ENCODE data around the gene GABRA5. TPM values are rescaled to one million over a fixed set of nuclear protein-coding genes. Genes with fewer than 3 reads are reported as not detected.

The GABRA5 gene
- total and polyA plus RNA-seq, 7 donors, result 1.1 TPM; not detected in 6

DNA sequence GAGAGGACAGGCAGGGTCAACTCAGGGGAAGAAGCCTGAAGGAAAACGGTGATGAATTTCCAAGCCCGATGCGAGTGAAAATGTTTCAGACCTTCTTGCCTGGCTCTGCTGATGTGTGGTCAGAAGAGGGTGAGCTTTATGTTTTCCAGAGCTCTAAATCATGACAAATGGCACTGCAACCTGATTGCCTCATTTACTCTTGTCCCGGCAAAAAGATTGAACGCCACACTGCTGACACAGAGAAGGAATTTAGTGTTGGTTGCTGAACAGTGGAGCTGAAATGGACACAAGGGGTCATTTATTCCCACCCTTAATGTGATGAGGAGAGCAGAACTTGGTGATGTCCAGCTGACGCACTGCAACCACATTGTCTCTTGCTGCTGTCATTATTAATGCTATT lies 68.0 kb downstream of the GABRA5 start:
- Histone ChIP-seq H3K27ac (no peak overlapping the region), H3K36me3 (no peaks in the 10 kb centered on the region), H3K27me3 (no peaks in the 10 kb centered on the region), H3K4me3 (no peak overlapping the region), H3K4me1 (no peaks in the 10 kb centered on the region), H3K9me3 (no peaks in the 10 kb centered on the region)
- TF ChIP-seq, protein P1, sequence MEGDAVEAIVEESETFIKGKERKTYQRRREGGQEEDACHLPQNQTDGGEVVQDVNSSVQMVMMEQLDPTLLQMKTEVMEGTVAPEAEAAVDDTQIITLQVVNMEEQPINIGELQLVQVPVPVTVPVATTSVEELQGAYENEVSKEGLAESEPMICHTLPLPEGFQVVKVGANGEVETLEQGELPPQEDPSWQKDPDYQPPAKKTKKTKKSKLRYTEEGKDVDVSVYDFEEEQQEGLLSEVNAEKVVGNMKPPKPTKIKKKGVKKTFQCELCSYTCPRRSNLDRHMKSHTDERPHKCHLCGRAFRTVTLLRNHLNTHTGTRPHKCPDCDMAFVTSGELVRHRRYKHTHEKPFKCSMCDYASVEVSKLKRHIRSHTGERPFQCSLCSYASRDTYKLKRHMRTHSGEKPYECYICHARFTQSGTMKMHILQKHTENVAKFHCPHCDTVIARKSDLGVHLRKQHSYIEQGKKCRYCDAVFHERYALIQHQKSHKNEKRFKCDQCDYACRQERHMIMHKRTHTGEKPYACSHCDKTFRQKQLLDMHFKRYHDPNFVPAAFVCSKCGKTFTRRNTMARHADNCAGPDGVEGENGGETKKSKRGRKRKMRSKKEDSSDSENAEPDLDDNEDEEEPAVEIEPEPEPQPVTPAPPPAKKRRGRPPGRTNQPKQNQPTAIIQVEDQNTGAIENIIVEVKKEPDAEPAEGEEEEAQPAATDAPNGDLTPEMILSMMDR (IDR thresholded peaks at IDR 0.05), result no peak
- no peak for TF ChIP-seq POLR2AphosphoS5 (IDR thresholded peaks at IDR 0.05)
- no peak for TF ChIP-seq EP300 (IDR thresholded peaks at IDR 0.05)
- TF ChIP-seq POLR2A (IDR thresholded peaks at IDR 0.05), result no peak
- intact Hi-C loops (cut with DNase I), result no loop called here
- 86 to 92% methylated on average over 6 of the region's 6 CpGs for WGBS, 2 donors
- no peak for DNase-seq

DNA sequence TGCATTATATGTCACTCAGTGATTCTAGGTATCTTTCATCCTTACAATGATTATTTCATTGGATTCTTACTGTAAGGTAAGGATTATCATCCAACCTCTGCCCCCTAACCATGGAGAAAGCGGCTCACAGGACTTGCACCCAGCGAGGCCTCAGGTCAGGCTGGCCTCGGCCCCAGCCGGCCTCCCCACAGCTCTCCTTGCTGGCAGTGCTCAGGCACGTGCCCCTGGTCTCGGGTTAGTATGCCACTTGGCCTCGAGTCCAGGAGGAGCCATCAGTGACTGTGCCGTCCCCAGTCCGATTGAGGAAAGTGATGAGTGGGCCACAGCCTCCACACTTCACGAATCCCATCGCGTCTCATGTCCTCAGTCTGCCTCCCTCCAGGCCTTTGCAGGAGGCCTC lies 68.5 kb downstream of the GABRA5 start:
- Histone ChIP-seq H3K4me3 (no peak overlapping the region), H3K9me3 (no peaks in the 10 kb centered on the region), H3K4me1 (no peaks in the 10 kb centered on the region), H3K36me3 (no peaks in the 10 kb centered on the region), H3K27me3 (no peaks in the 10 kb centered on the region), H3K27ac (no peak overlapping the region)
- intact Hi-C loops (cut with DNase I), result no loop called here
- WGBS, 2 donors, result 88 to 91% methylated on average over 12 of the region's 12 CpGs
- DNase-seq, result no peak
- TF ChIP-seq EP300 (IDR thresholded peaks at IDR 0.05), result no peak
- TF ChIP-seq POLR2AphosphoS5 (IDR thresholded peaks at IDR 0.05), result no peak
- TF ChIP-seq POLR2A (IDR thresholded peaks at IDR 0.05), result no peak
- TF ChIP-seq, protein P1 (IDR thresholded peaks at IDR 0.05), result no peak

DNA sequence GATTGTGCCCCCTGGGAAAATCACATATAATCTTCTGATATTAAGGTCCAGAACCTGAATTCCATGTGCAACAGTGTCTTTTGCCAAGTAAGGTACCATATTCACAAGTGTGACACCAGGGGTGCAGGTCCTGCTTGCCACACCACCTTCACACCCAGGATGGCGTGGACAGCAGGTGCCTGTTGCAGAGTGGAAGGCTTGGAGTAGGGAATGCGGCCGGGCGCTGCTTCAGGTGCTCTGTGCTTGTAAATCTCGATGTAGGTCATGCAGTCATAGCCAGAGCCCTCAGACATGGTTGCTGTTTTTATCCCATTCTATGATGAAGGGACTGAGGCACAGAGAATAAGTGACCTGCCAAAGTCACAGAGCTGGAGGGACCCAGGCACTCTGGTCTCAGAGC lies 69.6 kb downstream of the GABRA5 start:
- TF ChIP-seq EP300 (IDR thresholded peaks at IDR 0.05), result no peak
- H3K36me3 ChIP-seq, result no peaks in the 10 kb centered on the region
- intact Hi-C loops (cut with DNase I), result no loop called here
- H3K27me3 ChIP-seq, result no peaks in the 10 kb centered on the region
- no peak overlapping the region for H3K27ac ChIP-seq
- no peak for DNase-seq
- H3K4me1 ChIP-seq, result no peaks in the 10 kb centered on the region
- WGBS, 2 donors, result 82 to 91% methylated on average over 5 of the region's 5 CpGs
- H3K9me3 ChIP-seq, result no peaks in the 10 kb centered on the region
- no peak overlapping the region for H3K4me3 ChIP-seq

DNA sequence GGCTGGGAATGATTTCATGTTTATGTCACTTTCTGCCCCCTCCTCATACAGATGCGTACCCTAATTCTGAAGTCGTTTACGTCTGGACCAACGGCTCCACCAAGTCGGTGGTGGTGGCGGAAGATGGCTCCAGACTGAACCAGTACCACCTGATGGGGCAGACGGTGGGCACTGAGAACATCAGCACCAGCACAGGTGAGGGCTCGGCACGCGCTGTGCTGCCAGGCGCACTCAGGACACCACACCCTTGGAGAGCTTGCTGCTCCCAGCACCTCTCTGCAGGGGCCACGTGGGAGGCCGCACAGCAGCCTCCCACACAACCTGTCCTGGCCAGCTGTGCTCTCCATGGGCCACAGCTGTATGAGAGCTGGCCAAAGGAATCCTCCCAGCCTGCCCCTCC lies 70.3 kb downstream of the GABRA5 start:
- Histone ChIP-seq H3K27me3 (no peaks in the 10 kb centered on the region), H3K4me3 (no peak overlapping the region), H3K36me3 (no peaks in the 10 kb centered on the region), H3K9me3 (no peaks in the 10 kb centered on the region), H3K4me1 (no peaks in the 10 kb centered on the region), H3K27ac (no peak overlapping the region)
- TF ChIP-seq POLR2AphosphoS5 (IDR thresholded peaks at IDR 0.05), result no peak
- no peak for TF ChIP-seq EP300 (IDR thresholded peaks at IDR 0.05)
- no peak for TF ChIP-seq POLR2A (IDR thresholded peaks at IDR 0.05)
- TF ChIP-seq, protein P1 (IDR thresholded peaks at IDR 0.05), result no peak
- intact Hi-C loops (cut with DNase I), result no loop called here
- DNase-seq, result no peak
- whole genome bisulfite sequencing, 2 donors, result 89 to 92% methylated on average over 13 of the region's 13 CpGs

DNA sequence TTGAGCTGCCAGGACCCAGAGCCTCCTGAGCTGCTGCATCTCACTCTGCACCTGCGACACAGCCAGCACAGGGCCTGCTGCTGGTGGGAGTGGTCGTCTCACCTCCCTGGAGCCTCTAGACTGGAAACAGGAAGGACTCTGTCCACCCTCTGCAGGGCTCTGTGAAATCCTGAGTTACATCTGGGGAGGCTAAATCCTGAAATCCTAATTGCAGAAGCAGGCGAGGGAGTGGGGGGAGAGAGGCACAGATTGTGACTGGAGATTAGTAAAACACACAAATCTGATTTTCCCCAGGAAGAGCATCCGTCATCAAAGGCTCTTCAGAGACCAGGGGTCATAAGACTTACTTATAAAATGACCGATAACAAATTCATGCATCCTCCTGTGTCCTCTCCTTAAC lies 72.5 kb downstream of the GABRA5 start:
- no peaks in the 10 kb centered on the region for H3K9me3 ChIP-seq
- H3K27me3 ChIP-seq, result no peaks in the 10 kb centered on the region
- H3K4me1 ChIP-seq, result no peaks in the 10 kb centered on the region
- no peak overlapping the region for H3K4me3 ChIP-seq
- no peak overlapping the region for H3K27ac ChIP-seq
- intact Hi-C loops (cut with DNase I), result no loop called here
- WGBS, 2 donors, result 64 to 67% methylated on average over 5 of the region's 5 CpGs
- DNase-seq, result no peak
- H3K36me3 ChIP-seq, result no peaks in the 10 kb centered on the region
- no peak for TF ChIP-seq POLR2AphosphoS5 (IDR thresholded peaks at IDR 0.05)

DNA sequence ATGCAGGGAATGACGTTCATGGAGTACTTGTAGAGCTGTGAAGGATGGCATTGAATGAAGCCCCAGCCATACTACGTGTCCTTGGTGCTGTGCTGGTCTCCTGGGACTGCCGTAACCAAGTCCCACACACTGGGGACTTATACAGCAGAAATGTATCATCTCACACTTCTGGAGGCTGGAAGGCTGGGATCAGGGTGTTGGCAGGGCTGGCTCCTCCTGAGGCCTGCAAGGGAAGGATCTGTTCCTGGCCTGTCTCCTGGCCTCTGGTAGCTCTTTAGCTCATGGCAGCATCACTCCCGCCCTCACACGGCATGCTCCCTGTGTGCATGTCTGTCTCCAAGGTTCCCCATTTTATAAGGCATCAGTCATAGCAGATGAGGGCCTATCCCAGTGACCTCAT lies 74.6 kb downstream of the GABRA5 start:
- intact Hi-C loops (cut with DNase I), result no loop called here
- TF ChIP-seq POLR2AphosphoS5 (IDR thresholded peaks at IDR 0.05), result no peak
- TF ChIP-seq, protein P1 (IDR thresholded peaks at IDR 0.05), result no peak
- no peak for TF ChIP-seq EP300 (IDR thresholded peaks at IDR 0.05)
- TF ChIP-seq POLR2A (IDR thresholded peaks at IDR 0.05), result no peak
- Histone ChIP-seq H3K36me3 (no peaks in the 10 kb centered on the region), H3K4me3 (no peak overlapping the region), H3K27ac (no peak overlapping the region), H3K4me1 (no peaks in the 10 kb centered on the region), H3K9me3 (no peaks in the 10 kb centered on the region), H3K27me3 (no peaks in the 10 kb centered on the region)
- DNase-seq, result no peak
- 77 to 86% methylated on average over 5 of the region's 5 CpGs for WGBS, 2 donors
